SK-N-SH (cell line): ENCODE measurements around the gene DHRSX. TPM values are rescaled to one million over a fixed set of nuclear protein-coding genes. Genes with fewer than 3 reads are reported as not detected.

Experiments
- CTCF ChIA-PET: fragments of 300-600, 350-600 bp; formaldehyde crosslinking; extraction: SDS; loops from one replicate; lab custom pipeline; 2021; lab: Yijun Ruan, JAX
- POLR2A ChIA-PET: fragments of 350-600 bp; sonication (Branson Sonifier 250); formaldehyde crosslinking; extraction: SDS; loops from one replicate; lab custom pipeline; 2020; ENCODE audit warnings: antibody characterized with exemption, inconsistent platforms; lab: Yijun Ruan, JAX
- DNase-seq: peaks from one replicate; pipeline ENCODE4 v3.0.0; 2012
- H2AFZ ChIP-seq: fragments of 200-600 bp; sonication (generic); 2 replicates; pipeline ENCODE4 v1.8.1; 2016; ENCODE audit warnings: antibody characterized with exemption, mild to moderate bottlenecking, low read depth
- H3F3A ChIP-seq: fragments of 200-600 bp; sonication (generic); replicated peaks from 2 replicates; pipeline ENCODE3; 2016; ENCODE audit warnings: antibody characterized with exemption, mild to moderate bottlenecking; ENCODE audit not compliant: insufficient read depth
- H3K27ac ChIP-seq, 2 experiments: fragments of 200-500 bp in 1 of 2; fragments of 200-600 bp in 1 of 2; sonication (Bioruptor generic) in 1 of 2; sonication (generic), shearing (Covaris generic) in 1 of 2; 2 replicates each; pipeline versions ENCODE4 v1.5.1 to v1.6.1; 2014 to 2016; ENCODE audit warnings: low read depth in 2 of 2, inconsistent platforms in 1 of 2, low read length in 1 of 2, mild to moderate bottlenecking in 1 of 2, mixed read lengths in 1 of 2
- H3K27me3 ChIP-seq: fragments of 200-600 bp; sonication (generic), shearing (Covaris generic); 2 replicates; pipeline ENCODE4 v1.6.1; 2016; ENCODE audit warnings: mixed run types; ENCODE audit not compliant: insufficient read depth
- H3K36me3 ChIP-seq, 2 experiments: fragments of 200-500 bp in 1 of 2; fragments of 200-600 bp in 1 of 2; sonication (Bioruptor generic) in 1 of 2; sonication (generic) in 1 of 2; replicated peaks in 1 of 2; 2 replicates each; pipeline versions ENCODE3 to v1.5.1; 2014 to 2016; ENCODE audit warnings: low read length in 1 of 2, mild to moderate bottlenecking in 1 of 2; ENCODE audit not compliant: insufficient read depth in 2 of 2, control insufficient read depth in 1 of 2
- H3K4me1 ChIP-seq, 2 experiments: fragments of 200-500 bp in 1 of 2; fragments of 200-600 bp in 1 of 2; sonication (Bioruptor generic) in 1 of 2; sonication (generic), shearing (Covaris generic) in 1 of 2; 2 replicates each; pipeline versions ENCODE4 v1.5.1 to v1.6.1; 2014 to 2016; ENCODE audit warnings: low read depth in 1 of 2, low read length in 1 of 2, mixed run types in 1 of 2; ENCODE audit not compliant: insufficient read depth in 2 of 2, control insufficient read depth in 1 of 2
- H3K4me2 ChIP-seq: fragments of 200-600 bp; sonication (generic), shearing (Covaris generic); 2 replicates; pipeline ENCODE4 v1.6.1; 2017; ENCODE audit warnings: mixed run types
- H3K4me3 ChIP-seq, 2 experiments: fragments of 200-500 bp in 1 of 2; fragments of 200-600 bp in 1 of 2; sonication (Bioruptor generic) in 1 of 2; sonication (generic), shearing (Covaris generic) in 1 of 2; 2 replicates each; pipeline versions ENCODE4 v1.5.1 to v1.8.1; 2014 to 2016; ENCODE audit warnings: low read depth in 2 of 2, inconsistent platforms in 1 of 2, low read length in 1 of 2, mild to moderate bottlenecking in 1 of 2, mixed read lengths in 1 of 2, moderate library complexity in 1 of 2
- H3K79me2 ChIP-seq: fragments of 200-600 bp; sonication (generic); 2 replicates; pipeline ENCODE4 v1.8.1; 2017; ENCODE audit warnings: mild to moderate bottlenecking; ENCODE audit not compliant: insufficient read depth
- H3K9ac ChIP-seq: fragments of 200-600 bp; sonication (generic); 2 replicates; pipeline ENCODE4 v1.6.1; 2017; ENCODE audit warnings: mixed run types
- H3K9me2 ChIP-seq: fragments of 200-600 bp; sonication (generic); 2 replicates; pipeline ENCODE4 v1.6.1; 2017; ENCODE audit warnings: mixed run types
- H3K9me3 ChIP-seq: fragments of 200-600 bp; sonication (generic); 2 replicates; pipeline ENCODE4 v1.6.1; 2017; ENCODE audit warnings: mixed run types, mild to moderate bottlenecking, moderate library complexity
- H4K20me1 ChIP-seq: fragments of 200-600 bp; sonication (generic); 2 replicates; pipeline ENCODE4 v1.6.1; 2017; ENCODE audit warnings: mild to moderate bottlenecking, mixed run types; ENCODE audit not compliant: insufficient read depth
- CHD2 ChIP-seq: fragments of 150-350 bp; IDR thresholded peaks from 2 replicates; pipeline ENCODE4 v1.6.1; 2018; ENCODE audit warnings: low read length; ENCODE audit not compliant: partially characterized antibody
- ELF1 ChIP-seq: IDR thresholded peaks from 2 replicates; pipeline ENCODE4 v1.4.0; 2012
- FOXJ3 ChIP-seq: sonication (generic); formaldehyde crosslinking; IDR thresholded peaks from 2 replicates; pipeline ENCODE4 v1.5.1; 2020; ENCODE audit warnings: mild to moderate bottlenecking, missing genetic modification reagents
- IRF3 ChIP-seq: fragments of 150-350 bp; IDR thresholded peaks from 2 replicates; pipeline ENCODE4 v1.6.1; 2016; ENCODE audit warnings: mild to moderate bottlenecking, low read depth, low read length
- JUND ChIP-seq: IDR thresholded peaks from 2 replicates; pipeline ENCODE4 v1.4.0; 2012
- MAX ChIP-seq: IDR thresholded peaks from 2 replicates; pipeline ENCODE4 v1.4.0; 2012; ENCODE audit warnings: low read depth
- MEF2A ChIP-seq: IDR thresholded peaks from 2 replicates; pipeline ENCODE4 v1.4.0; 2012; ENCODE audit warnings: low read depth, borderline replicate concordance
- MXI1 ChIP-seq: IDR thresholded peaks from 2 replicates; pipeline ENCODE4 v1.6.1; 2012; ENCODE audit warnings: mild to moderate bottlenecking, low read depth, low read length, improper control_type of control experiment
- NFIC ChIP-seq: IDR thresholded peaks from 2 replicates; pipeline ENCODE4 v1.4.0; 2012; ENCODE audit warnings: borderline replicate concordance
- NRF1 ChIP-seq: IDR thresholded peaks from 2 replicates; pipeline ENCODE4 v1.6.1; 2012; ENCODE audit warnings: low read depth, mild to moderate bottlenecking, low read length
- RFX5 ChIP-seq: IDR thresholded peaks from 2 replicates; pipeline ENCODE4 v1.6.1; 2012; ENCODE audit warnings: mild to moderate bottlenecking, improper control_type of control experiment, low read length
- RXRA ChIP-seq: IDR thresholded peaks from 2 replicates; pipeline ENCODE4 v1.4.0; 2012; ENCODE audit warnings: low read depth, mild to moderate bottlenecking, borderline replicate concordance
- SIN3A ChIP-seq: IDR thresholded peaks from 2 replicates; pipeline ENCODE4 v1.6.1; 2012; ENCODE audit warnings: low read depth, mild to moderate bottlenecking, low read length, moderate library complexity, borderline replicate concordance
- TAF1 ChIP-seq: IDR thresholded peaks from 2 replicates; pipeline ENCODE4 v1.6.1; 2012; ENCODE audit warnings: low read depth, mild to moderate bottlenecking, low read length, moderate library complexity, borderline replicate concordance
- TCF12 ChIP-seq: IDR thresholded peaks from 2 replicates; pipeline ENCODE4 v1.4.0; 2012
- TEAD4 ChIP-seq: IDR thresholded peaks from 2 replicates; pipeline ENCODE4 v1.4.0; 2012; ENCODE audit warnings: mild to moderate bottlenecking, borderline replicate concordance; ENCODE audit not compliant: insufficient read depth
- YY1 ChIP-seq: IDR thresholded peaks from 2 replicates; pipeline ENCODE4 v1.4.0; 2012; ENCODE audit warnings: low read depth, mild to moderate bottlenecking
- WGBS: methylation state at CpG from one replicate; pipeline ENCODE4 v1.1.6; 2017; ENCODE audit warnings: low lambda C conversion rate; 5-methylcytosine and 5-hydroxymethylcytosine counted together
- polyA plus RNA-seq, 3 experiments: library from polyadenylated mRNA; depleted of rRNA; stranded (reverse); fragments of >200 nt; gene quantifications; 2 replicates each; pipeline ENCODE4 v1.2.3, GENCODE V29; 2012
- TF ChIP-seq, protein P1 (sequence below): fragments of 200-600 bp; sonication (generic); IDR thresholded peaks from 2 replicates; pipeline ENCODE4 v1.6.1; 2017; ENCODE audit warnings: antibody characterized with exemption, mild to moderate bottlenecking, moderate library complexity
- TF ChIP-seq, protein P2 (sequence below): IDR thresholded peaks from 2 replicates; pipeline ENCODE4 v1.4.0; 2012; ENCODE audit warnings: low read depth, borderline replicate concordance

DHRSX gene
- polyA plus RNA-seq, 1 of the 3 experiments (the other 2 are of a cell fraction) = 34.3 TPM

DNA sequence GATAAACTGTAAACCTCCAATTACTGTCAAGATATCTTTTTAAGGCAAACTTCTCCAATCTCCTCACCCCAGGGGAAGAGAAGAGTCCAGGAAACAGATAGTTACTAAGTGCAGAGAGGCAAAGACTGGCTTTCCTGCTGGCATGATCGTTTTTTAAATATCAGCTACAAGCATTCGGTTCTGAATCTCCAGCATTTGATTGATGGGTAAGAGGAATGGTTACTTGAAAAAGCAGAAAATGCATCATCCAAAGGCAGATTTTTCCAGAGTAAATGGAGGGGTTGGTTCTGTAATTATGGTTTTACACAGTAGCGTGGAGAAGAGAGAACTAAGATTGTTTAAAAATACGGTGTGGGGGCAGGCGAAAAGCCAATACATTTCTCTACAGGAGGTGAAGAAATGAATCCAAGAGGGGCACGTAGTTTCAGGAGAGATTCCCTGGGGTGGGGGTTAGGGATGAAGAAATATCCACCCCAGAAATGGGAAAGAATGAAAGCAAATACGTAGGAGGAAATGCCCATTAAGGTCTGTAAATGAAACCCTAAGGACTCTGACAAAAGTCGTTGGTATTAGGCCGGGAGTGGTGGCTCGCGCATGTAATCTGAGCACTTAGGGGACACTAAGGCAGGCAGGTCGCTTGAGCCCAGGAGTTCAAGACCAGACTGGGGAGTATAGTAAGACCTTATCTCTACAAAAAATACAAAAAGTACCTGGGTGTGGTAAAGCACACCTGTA, 248.3 kb downstream of the DHRSX start:
- ChIA-PET CTCF (no interaction called here), POLR2A (no interaction called here)
- Histone ChIP-seq H3K4me3 (peak overlapping the region; percentile 31 to 33; a peak in 3 of 4 replicates), H3K9ac (peak overlapping the region; percentile 37; the same call in 1 of the 2 replicates), H2AFZ (peak overlapping the region; percentile 59; the same call in 1 of the 2 replicates), H3K9me3 (no peaks in the 10 kb centered on the region), H3K27me3 (no peaks in the 10 kb centered on the region), H3K36me3 (no peaks in the 10 kb centered on the region), H4K20me1 (no peaks in the 10 kb centered on the region), H3K9me2 (no peaks in the 10 kb centered on the region), H3K27ac (peak overlapping the region; percentile 64 to 76), H3K4me2 (peak overlapping the region; percentile 8; the same call in 1 of the 2 replicates), H3F3A (peaks cover 17% of the 10 kb centered on the region), H3K79me2 (no peaks in the 10 kb centered on the region), H3K4me1 (no peaks in the 10 kb centered on the region)
- WGBS = 70% methylated on average over 12 of the region's 12 CpGs
- TF ChIP-seq TCF12 (no peak), FOXJ3 (CRISPR knock-in tag) (no peak), MXI1 (no peak), MAX (no peak), JUND (no peak), CHD2 (no peak), SIN3A (no peak), IRF3 (no peak), TEAD4 (no peak), NRF1 (no peak), MEF2A (no peak), ELF1 (no peak), YY1 (no peak), TAF1 (no peak), NFIC (no peak), RXRA (no peak), RFX5 (no peak)
- TF ChIP-seq, protein P1, sequence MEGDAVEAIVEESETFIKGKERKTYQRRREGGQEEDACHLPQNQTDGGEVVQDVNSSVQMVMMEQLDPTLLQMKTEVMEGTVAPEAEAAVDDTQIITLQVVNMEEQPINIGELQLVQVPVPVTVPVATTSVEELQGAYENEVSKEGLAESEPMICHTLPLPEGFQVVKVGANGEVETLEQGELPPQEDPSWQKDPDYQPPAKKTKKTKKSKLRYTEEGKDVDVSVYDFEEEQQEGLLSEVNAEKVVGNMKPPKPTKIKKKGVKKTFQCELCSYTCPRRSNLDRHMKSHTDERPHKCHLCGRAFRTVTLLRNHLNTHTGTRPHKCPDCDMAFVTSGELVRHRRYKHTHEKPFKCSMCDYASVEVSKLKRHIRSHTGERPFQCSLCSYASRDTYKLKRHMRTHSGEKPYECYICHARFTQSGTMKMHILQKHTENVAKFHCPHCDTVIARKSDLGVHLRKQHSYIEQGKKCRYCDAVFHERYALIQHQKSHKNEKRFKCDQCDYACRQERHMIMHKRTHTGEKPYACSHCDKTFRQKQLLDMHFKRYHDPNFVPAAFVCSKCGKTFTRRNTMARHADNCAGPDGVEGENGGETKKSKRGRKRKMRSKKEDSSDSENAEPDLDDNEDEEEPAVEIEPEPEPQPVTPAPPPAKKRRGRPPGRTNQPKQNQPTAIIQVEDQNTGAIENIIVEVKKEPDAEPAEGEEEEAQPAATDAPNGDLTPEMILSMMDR = no peak
- TF ChIP-seq, protein P2, sequence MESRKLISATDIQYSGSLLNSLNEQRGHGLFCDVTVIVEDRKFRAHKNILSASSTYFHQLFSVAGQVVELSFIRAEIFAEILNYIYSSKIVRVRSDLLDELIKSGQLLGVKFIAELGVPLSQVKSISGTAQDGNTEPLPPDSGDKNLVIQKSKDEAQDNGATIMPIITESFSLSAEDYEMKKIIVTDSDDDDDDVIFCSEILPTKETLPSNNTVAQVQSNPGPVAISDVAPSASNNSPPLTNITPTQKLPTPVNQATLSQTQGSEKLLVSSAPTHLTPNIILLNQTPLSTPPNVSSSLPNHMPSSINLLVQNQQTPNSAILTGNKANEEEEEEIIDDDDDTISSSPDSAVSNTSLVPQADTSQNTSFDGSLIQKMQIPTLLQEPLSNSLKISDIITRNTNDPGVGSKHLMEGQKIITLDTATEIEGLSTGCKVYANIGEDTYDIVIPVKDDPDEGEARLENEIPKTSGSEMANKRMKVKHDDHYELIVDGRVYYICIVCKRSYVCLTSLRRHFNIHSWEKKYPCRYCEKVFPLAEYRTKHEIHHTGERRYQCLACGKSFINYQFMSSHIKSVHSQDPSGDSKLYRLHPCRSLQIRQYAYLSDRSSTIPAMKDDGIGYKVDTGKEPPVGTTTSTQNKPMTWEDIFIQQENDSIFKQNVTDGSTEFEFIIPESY = no peak
- no peak for DNase-seq
